Activated T-cell treated with anti-CD3 and anti-CD28 coated beads, Interleukin-2, amount 50 U/mL, for 1 hour (primary cell): Measurements from ENCODE around the gene CD79A.
"Not testable (repeated sequence)": the region's sequence is repeated elsewhere in the genome, so short reads cannot be mapped to it uniquely, and the experiment has no call there.

Source experiments
- DNase-seq: peaks from one replicate; pipeline ENCODE4 v3.0.0-alpha.2; 2020

Gene CD79A

GRCh38 chr19:41906916-41907680, 30.0 kb downstream of the CD79A start:
- DNase-seq: no peak

- DNase-seq: no peak
Observed at GRCh38 chr19:41907994-41908615, 31.0 kb downstream of the CD79A start.

- DNase-seq: no peak
Observed at GRCh38 chr19:41908724-41909464, 31.8 kb downstream of the CD79A start.

GRCh38 chr19:41909706-41910105, 32.6 kb downstream of the CD79A start:
- no peak for DNase-seq

GRCh38 chr19:41910240-41910991, 33.3 kb downstream of the CD79A start:
- no peak for DNase-seq

GRCh38 chr19:41910992-41911888, 34.2 kb downstream of the CD79A start:
- no peak for DNase-seq

GRCh38 chr19:41911889-41912731, 35.0 kb downstream of the CD79A start:
- DNase-seq: no peak

- peak; percentile 47 for DNase-seq
Observed at GRCh38 chr19:41912899-41913537, 35.9 kb downstream of the CD79A start.

- no peak for DNase-seq
Observed at GRCh38 chr19:41913538-41914423, 36.7 kb downstream of the CD79A start.

- not testable (repeated sequence) for DNase-seq
Observed at GRCh38 chr19:41914424-41914834, 37.4 kb downstream of the CD79A start.

GRCh38 chr19:41915021-41915775, 38.1 kb downstream of the CD79A start:
- DNase-seq: no peak

GRCh38 chr19:41915776-41916414, 38.8 kb downstream of the CD79A start:
- DNase-seq: no peak

- no peak for DNase-seq
Observed at GRCh38 chr19:41917676-41918075, 40.6 kb downstream of the CD79A start.

GRCh38 chr19:41918095-41918494, 41.0 kb downstream of the CD79A start:
- no peak for DNase-seq

- no peak for DNase-seq
Observed at GRCh38 chr19:41918653-41919244, 41.7 kb downstream of the CD79A start.

- no peak for DNase-seq
Observed at GRCh38 chr19:41919948-41920712, 43.1 kb downstream of the CD79A start.
